ENCODE measurements around the gene KCNG2.

KCNG2 gene

GRCh38 chr18:79912994-79913831 is 115.5 kb downstream of the KCNG2 start:
- no peak for DNase-seq

- no peak for DNase-seq
These were observed 116.9 kb downstream of the KCNG2 start for GRCh38 chr18:79914614-79915160.

GRCh38 chr18:79915161-79916127 is 117.7 kb downstream of the KCNG2 start:
- DNase-seq, result no peak

- DNase-seq, result no peak
These were observed 118.4 kb downstream of the KCNG2 start for GRCh38 chr18:79916128-79916494.

GRCh38 chr18:79916546-79917168 is 118.9 kb downstream of the KCNG2 start:
- no peak for DNase-seq

- DNase-seq, result no peak
These were observed 119.6 kb downstream of the KCNG2 start for GRCh38 chr18:79917169-79917852.

- DNase-seq, result no peak
These were observed 120.3 kb downstream of the KCNG2 start for GRCh38 chr18:79917853-79918614.

GRCh38 chr18:79918615-79919011 is 120.9 kb downstream of the KCNG2 start:
- no peak for DNase-seq

- DNase-seq, result no peak
These were observed 121.4 kb downstream of the KCNG2 start for GRCh38 chr18:79919089-79919488.

- DNase-seq, result no peak
These were observed 124.5 kb downstream of the KCNG2 start for GRCh38 chr18:79921984-79922965.

- DNase-seq, result no peak
These were observed 125.3 kb downstream of the KCNG2 start for GRCh38 chr18:79922971-79923411.

GRCh38 chr18:79923896-79924585 is 126.3 kb downstream of the KCNG2 start:
- no peak for DNase-seq

GRCh38 chr18:79924814-79925731 is 127.3 kb downstream of the KCNG2 start:
- peak; percentile 36 for DNase-seq

- DNase-seq, result no peak
These were observed 128.6 kb downstream of the KCNG2 start for GRCh38 chr18:79926306-79926705.

GRCh38 chr18:79926715-79927606 is 129.2 kb downstream of the KCNG2 start:
- no peak for DNase-seq

GRCh38 chr18:79927607-79928562 is 130.1 kb downstream of the KCNG2 start:
- DNase-seq, result no peak
